Aorta (tissue), 5 donors: ENCODE measurements around the gene LUZP2. TPM values are rescaled to one million over a fixed set of nuclear protein-coding genes. Genes with fewer than 3 reads are reported as not detected.

Source experiments
- ATAC-seq: fragments of 200-7000 bp; cut with Tn5 transposase; one replicate; pipeline ENCODE4 v1.9.1; 2022; ENCODE audit warnings: moderate library complexity; ENCODE audit not compliant: low FRiP score
- DNase-seq, 2 donors: peaks; one replicate each; pipeline ENCODE4 v3.0.0-alpha.2; 2020
- H3K27ac ChIP-seq, 2 donors: one replicate each; pipeline ENCODE4 v1.5.1; 2013; ENCODE audit warnings: low read length in 2 of 2, mild to moderate bottlenecking in 2 of 2, moderate library complexity in 2 of 2, control low read depth in 1 of 2, inconsistent platforms in 1 of 2, low read depth in 1 of 2
- H3K27me3 ChIP-seq, 2 donors: one replicate each; pipeline ENCODE4 v1.6.1; 2013; ENCODE audit warnings: control low read depth in 1 of 2, low read length in 1 of 2, mild to moderate bottlenecking in 1 of 2, moderate library complexity in 1 of 2; ENCODE audit not compliant: insufficient read depth in 2 of 2, control insufficient read depth in 1 of 2
- H3K36me3 ChIP-seq, 2 donors: one replicate each; pipeline ENCODE4 v1.6.1; 2013; ENCODE audit warnings: control low read depth in 1 of 2, low read length in 1 of 2, mild to moderate bottlenecking in 1 of 2; ENCODE audit not compliant: insufficient read depth in 2 of 2, control insufficient read depth in 1 of 2
- H3K4me1 ChIP-seq, 2 donors: one replicate each; pipeline ENCODE4 v1.6.1; 2013; ENCODE audit warnings: low read length in 2 of 2, control low read depth in 1 of 2, mild to moderate bottlenecking in 1 of 2, moderate library complexity in 1 of 2; ENCODE audit not compliant: insufficient read depth in 2 of 2, control insufficient read depth in 1 of 2
- H3K4me3 ChIP-seq, 2 donors: one replicate each; pipeline ENCODE4 v1.5.1; 2013; ENCODE audit warnings: low read length in 2 of 2, control low read depth in 1 of 2, mild to moderate bottlenecking in 1 of 2
- H3K9me3 ChIP-seq: one replicate; pipeline ENCODE4 v1.6.1; 2013; ENCODE audit warnings: mild to moderate bottlenecking, low read length; ENCODE audit not compliant: control insufficient read depth
- WGBS, 2 donors: extraction: QIAGEN DNeasy Blood & Tissue Kit; methylation state at CpG; one replicate each; pipeline ENCODE4 v1.1.7; 2013; 5-methylcytosine and 5-hydroxymethylcytosine counted together
- intact Hi-C, 2 donors: fragments of 100-400 bp; cut with DNase I; formaldehyde crosslinking; loops; one replicate each; pipeline versions ENCODE4 v1.14.2 to v1.15.0; 2022
- polyA plus RNA-seq, 2 donors: library from polyadenylated mRNA; stranded (reverse); fragments of 200-250 nt; gene quantifications; one replicate each; pipeline ENCODE4 v1.2.3, GENCODE V29; 2013
- total RNA-seq, 2 donors: library from RNA; stranded (reverse); fragmentation: NEBNext Ultra II Directional; extraction: Animal tissue kit (Norgen Biotek cat#: 25700); gene quantifications; one replicate each; pipeline ENCODE4 v1.2.1, GENCODE V29; 2021
- donor health status: healthy with polysubstance abuse.
- donor health status: Bipolar disorder and iron deficiency.
- donor health status: DM: no; HTN: no; CAD: no.
- donor health status: DM: no; HTN: no; CAD: no.
- donor health status: DM: yes; HTN: yes; CAD: no.

LUZP2 gene
- total and polyA plus RNA-seq, 4 donors, result 0.15 to 0.50 TPM; not detected in 2

GRCh38 chr11:24855951-24856350 is 359.1 kb downstream of the LUZP2 start:
- Histone ChIP-seq H3K9me3 (no peaks in the 10 kb centered on the region), H3K4me3 (no peak overlapping the region)
- intact Hi-C loops, result no loop called here

DNA sequence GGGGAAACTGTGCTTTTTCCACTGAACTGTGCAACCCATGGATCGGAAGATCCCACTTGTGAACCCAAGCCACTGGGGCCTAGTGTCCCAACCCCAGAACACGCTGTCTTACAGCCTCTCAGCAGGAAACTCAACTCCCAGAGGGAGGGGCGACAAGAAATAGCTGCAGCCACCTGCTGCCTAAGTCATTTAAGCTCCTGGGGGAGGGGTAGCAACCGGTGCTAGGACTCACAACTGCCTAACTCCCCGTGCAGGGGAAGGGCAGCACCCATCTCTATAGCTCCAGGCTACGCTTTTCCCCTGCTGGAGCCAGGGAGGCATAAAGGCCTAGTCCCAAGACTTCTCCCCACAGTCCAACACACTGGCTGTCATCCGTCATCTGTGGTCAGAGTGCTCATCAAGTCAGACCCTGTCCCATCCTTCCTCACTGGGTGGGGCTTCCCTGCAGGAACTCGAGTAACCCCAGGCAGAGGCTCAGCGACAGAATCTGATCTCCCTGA is 363.0 kb downstream of the LUZP2 start:
- Histone ChIP-seq H3K4me1 (no peaks in the 10 kb centered on the region), H3K4me3 (no peak overlapping the region), H3K36me3 (no peaks in the 10 kb centered on the region), H3K9me3 (no peaks in the 10 kb centered on the region), H3K27ac (no peak overlapping the region), H3K27me3 (no peaks in the 10 kb centered on the region)
- intact Hi-C loops, result no loop called here
- DNase-seq (no peak), ATAC-seq (no peak)
- 85 to 89% methylated on average over 9 of the region's 9 CpGs for WGBS, 2 donors

More at GRCh38 chr11:24855951-24856350, 359.1 kb downstream of the LUZP2 start:
- Histone ChIP-seq H3K27ac (no peak overlapping the region), H3K4me1 (no peaks in the 10 kb centered on the region), H3K36me3 (no peaks in the 10 kb centered on the region), H3K27me3 (no peaks in the 10 kb centered on the region)
- ATAC-seq, result no peak
- no peak for DNase-seq

DNA sequence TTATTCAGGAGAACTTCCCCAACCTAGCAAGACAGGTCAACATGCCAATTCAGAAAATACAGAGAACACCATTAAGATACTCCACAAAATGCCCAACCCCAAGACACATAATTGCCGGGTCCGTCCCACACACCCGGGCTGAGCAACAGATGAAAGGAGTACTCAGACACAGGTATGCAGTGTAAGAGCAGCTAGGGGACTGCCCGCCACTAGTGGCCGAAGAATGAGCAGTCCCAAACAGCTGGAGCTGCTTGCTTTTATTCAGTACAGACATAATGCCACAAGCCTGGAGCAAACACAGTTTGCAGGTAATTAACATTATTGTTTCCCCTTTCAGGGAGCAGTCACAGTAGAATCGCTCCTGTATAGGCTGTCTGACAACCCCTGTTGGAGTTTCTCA is 364.6 kb downstream of the LUZP2 start:
- Histone ChIP-seq H3K9me3 (no peaks in the 10 kb centered on the region), H3K4me3 (no peak overlapping the region), H3K27ac (no peak overlapping the region), H3K27me3 (no peaks in the 10 kb centered on the region), H3K36me3 (no peaks in the 10 kb centered on the region), H3K4me1 (no peaks in the 10 kb centered on the region)
- intact Hi-C loops, result no loop called here
- WGBS, 2 donors, result 90 to 93% methylated on average over 6 of the region's 6 CpGs
- DNase-seq (no peak), ATAC-seq (no peak)

- 62% methylated on average over 4 of the region's 4 CpGs for WGBS, 2 donors
Measured at GRCh38 chr11:24866743-24867142, 369.9 kb downstream of the LUZP2 start.

GRCh38 chr11:24870048-24870447 is 373.2 kb downstream of the LUZP2 start:
- no peak overlapping the region for H3K4me3 ChIP-seq
- H3K27me3 ChIP-seq, result no peaks in the 10 kb centered on the region
- no peak for ATAC-seq
- no peaks in the 10 kb centered on the region for H3K4me1 ChIP-seq
- no peak for DNase-seq
- no peaks in the 10 kb centered on the region for H3K36me3 ChIP-seq
- WGBS, 2 donors, result 94 to 100% methylated on average over 1 of the region's 1 CpG
- no peak overlapping the region for H3K27ac ChIP-seq
- no peaks in the 10 kb centered on the region for H3K9me3 ChIP-seq
- intact Hi-C loops, result no loop called here

More at GRCh38 chr11:24866743-24867142, 369.9 kb downstream of the LUZP2 start:
- H3K36me3 ChIP-seq, result no peaks in the 10 kb centered on the region
- DNase-seq, result no peak
- intact Hi-C loops, result no loop called here
- no peaks in the 10 kb centered on the region for H3K9me3 ChIP-seq
- no peaks in the 10 kb centered on the region for H3K27me3 ChIP-seq
- H3K4me1 ChIP-seq, result no peaks in the 10 kb centered on the region
- no peak for ATAC-seq
- no peak overlapping the region for H3K27ac ChIP-seq
- H3K4me3 ChIP-seq, result no peak overlapping the region

GRCh38 chr11:24872186-24872585 is 375.3 kb downstream of the LUZP2 start:
- DNase-seq (no peak), ATAC-seq (no peak)
- no peaks in the 10 kb centered on the region for H3K9me3 ChIP-seq

DNA sequence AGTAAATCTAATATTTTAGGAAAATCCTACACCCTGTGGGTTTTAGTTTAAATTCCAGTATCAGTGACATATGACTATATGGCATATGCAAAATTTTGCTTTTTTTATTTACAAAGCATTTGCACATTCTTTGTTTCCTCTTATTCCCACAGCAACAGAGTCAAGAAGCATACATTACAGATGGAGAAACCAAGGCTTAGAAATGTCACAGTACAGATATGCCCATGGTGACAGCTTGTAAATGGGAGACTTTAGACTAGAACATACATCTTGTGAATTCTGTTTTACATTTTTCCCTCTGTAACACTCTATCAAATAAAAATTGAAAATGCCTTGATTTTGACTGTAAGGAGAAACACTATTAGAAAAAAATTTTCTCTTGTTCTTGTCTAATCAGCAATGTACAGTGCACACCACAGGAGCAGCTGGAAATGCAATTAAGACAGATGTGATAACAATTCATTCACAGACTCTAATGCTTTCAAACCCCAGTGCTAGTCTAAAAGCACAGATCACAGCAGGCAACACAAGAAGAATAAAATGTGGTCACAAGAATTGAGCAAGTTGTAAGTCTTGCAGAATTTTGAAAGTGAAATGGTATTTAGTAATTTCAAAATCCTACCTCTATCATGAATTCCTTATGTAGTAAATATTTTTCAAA is 375.9 kb downstream of the LUZP2 start:
- intact Hi-C loops, result no loop called here
- ATAC-seq (no peak), DNase-seq (no peak)
- H3K4me3 ChIP-seq, result no peak overlapping the region
- H3K4me1 ChIP-seq, result no peaks in the 10 kb centered on the region
- H3K27me3 ChIP-seq, result no peaks in the 10 kb centered on the region
- H3K27ac ChIP-seq, result no peak overlapping the region
- H3K36me3 ChIP-seq, result no peaks in the 10 kb centered on the region
- H3K9me3 ChIP-seq, result no peaks in the 10 kb centered on the region

More at GRCh38 chr11:24872186-24872585, 375.3 kb downstream of the LUZP2 start:
- H3K27ac ChIP-seq, result no peak overlapping the region
- no peaks in the 10 kb centered on the region for H3K27me3 ChIP-seq
- H3K4me1 ChIP-seq, result no peaks in the 10 kb centered on the region
- H3K4me3 ChIP-seq, result no peak overlapping the region
- no peaks in the 10 kb centered on the region for H3K36me3 ChIP-seq
- intact Hi-C loops, result no loop called here
- WGBS, 2 donors, result 96% methylated on average over 2 of the region's 2 CpGs

DNA sequence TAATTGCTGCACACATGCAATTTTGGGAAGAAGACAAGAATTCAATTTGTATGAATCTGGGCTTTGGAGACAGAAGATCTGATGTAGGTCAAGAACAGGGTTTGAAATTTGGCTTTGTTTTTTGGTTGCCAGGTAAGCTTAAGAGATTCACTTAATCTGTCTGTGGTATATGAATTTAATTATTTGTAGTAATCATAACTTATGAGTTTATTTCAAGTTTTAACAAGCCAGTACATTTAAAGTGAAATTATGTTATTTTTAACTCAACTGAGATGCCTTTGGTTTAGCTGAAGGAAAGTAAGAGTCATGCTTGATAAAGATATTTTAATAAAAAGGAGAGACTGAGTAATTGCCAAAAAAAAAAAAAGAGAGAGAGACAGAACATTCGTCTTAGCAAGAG is 384.1 kb downstream of the LUZP2 start:
- no peak for DNase-seq
- Histone ChIP-seq H3K4me3 (no peak overlapping the region), H3K27ac (no peak overlapping the region), H3K36me3 (no peaks in the 10 kb centered on the region), H3K9me3 (no peaks in the 10 kb centered on the region), H3K27me3 (no peaks in the 10 kb centered on the region), H3K4me1 (no peaks in the 10 kb centered on the region)
- intact Hi-C loops, result no loop called here
- no peak for ATAC-seq
- WGBS, 2 donors, result 10 to 22% methylated on average over 1 of the region's 1 CpG

- intact Hi-C loops, result no loop called here
- no peaks in the 10 kb centered on the region for H3K36me3 ChIP-seq
- H3K27ac ChIP-seq, result no peak overlapping the region
- ATAC-seq (no peak), DNase-seq (no peak)
- H3K4me3 ChIP-seq, result no peak overlapping the region
- H3K4me1 ChIP-seq, result no peaks in the 10 kb centered on the region
- no peaks in the 10 kb centered on the region for H3K9me3 ChIP-seq
- 30 to 35% methylated on average over 4 of the region's 4 CpGs for WGBS, 2 donors
- H3K27me3 ChIP-seq, result no peaks in the 10 kb centered on the region
Measured at GRCh38 chr11:24885580-24886173, 388.8 kb downstream of the LUZP2 start.
